K562 (cell line): ENCODE data around the gene HES4. TPM values are rescaled to one million over a fixed set of nuclear protein-coding genes. Genes with fewer than 3 reads are reported as not detected.
A peak's percentile ranks its signal among the peaks of the same experiment; 100 is the strongest.

ENCODE experiments used
- CHCHD3 ChIP-seq: fragments of 250-450 bp; sonication (Bioruptor Pico); IDR thresholded peaks from 2 replicates; pipeline ENCODE4 v2.1.2; 2022; ENCODE audit warnings: mild to moderate bottlenecking
- CHD7 ChIP-seq: fragments of 200-600 bp; sonication (generic); IDR thresholded peaks from one replicate; pipeline ENCODE4 v1.6.1; 2012; ENCODE audit warnings: mild to moderate bottlenecking, low read depth, low read length, inconsistent platforms
- EZH2 ChIP-seq: IDR thresholded peaks from 2 replicates; pipeline ENCODE4 v1.6.1; 2012; ENCODE audit warnings: low read depth, mild to moderate bottlenecking, inconsistent platforms, low read length, borderline replicate concordance
- HNRNPK ChIP-seq: fragments of 200-400 bp; formaldehyde crosslinking; IDR thresholded peaks from one replicate; pipeline ENCODE4 v1.6.1; 2018; ENCODE audit warnings: mild to moderate bottlenecking, low read depth, low read length; ENCODE audit not compliant: poor library complexity, severe bottlenecking
- JUNB ChIP-seq: fragments of 450-650 bp; formaldehyde crosslinking; conservative IDR thresholded peaks from 2 replicates; pipeline ENCODE4 v1.4.0; 2020; ENCODE audit warnings: mild to moderate bottlenecking
- MAZ ChIP-seq, 2 experiments: fragments of 450-650 bp in 1 of 2; sonication (generic) in 1 of 2; formaldehyde crosslinking; IDR thresholded peaks in 1 of 2; conservative IDR thresholded peaks in 1 of 2; 2 replicates each; pipeline versions ENCODE4 v1.4.0 to v1.5.0; 2020; ENCODE audit warnings: mild to moderate bottlenecking in 1 of 2, missing genetic modification reagents in 1 of 2
- MLLT1 ChIP-seq, 2 experiments: fragments of 450-650 bp; IDR thresholded peaks; 2 replicates each; pipeline ENCODE4 v1.6.1; 2016
- SFPQ ChIP-seq: fragments of 200-400 bp; formaldehyde crosslinking; IDR thresholded peaks from 2 replicates; pipeline ENCODE4 v1.6.1; 2017; ENCODE audit warnings: mild to moderate bottlenecking, low read depth, low read length, moderate library complexity
- SMAD3 ChIP-seq: fragments of 450-650 bp; formaldehyde crosslinking; conservative IDR thresholded peaks from 2 replicates; pipeline ENCODE4 v1.4.0; 2020; ENCODE audit warnings: mild to moderate bottlenecking
- SMARCE1 ChIP-seq: fragments of 450-650 bp; IDR thresholded peaks from 2 replicates; pipeline ENCODE4 v1.7.1; 2016; ENCODE audit warnings: mild to moderate bottlenecking
- ZNF589 ChIP-seq: fragments of 200-800 bp; sonication (Bioruptor generic); IDR thresholded peaks from 2 replicates; pipeline ENCODE4 v1.6.1; 2016; ENCODE audit warnings: low read depth, missing genetic modification characterization, missing compliant biosample characterization
- polyA plus RNA-seq, 8 experiments: library from polyadenylated mRNA; depleted of rRNA in 4 of 8; stranded (reverse) in 5 of 8; unstranded in 3 of 8; fragments of >200 nt; fragmentation: Nextera tagmentation in 2 of 8; fragmentation: Illumina TruSeq in 1 of 8; extraction: Ambion mirVana in 2 of 8; extraction: Trizol in 1 of 8; gene quantifications; 2 replicates each; pipeline versions ENCODE4 v1.2.1 to v1.2.3, GENCODE V29; 2011 to 2014; ENCODE audit warnings: inconsistent platforms in 1 of 8, missing spikeins in 1 of 8
- total RNA-seq, 7 experiments: library from RNA; depleted of rRNA in 6 of 7; stranded (reverse); fragments of >200 nt in 6 of 7; fragmentation: Illumina TruSeq in 2 of 7; extraction: Trizol in 2 of 7; gene quantifications; 2 replicates each; pipeline versions ENCODE4 v1.2.1 to v1.2.3, GENCODE V29; 2011 to 2021; ENCODE audit warnings: low replicate concordance in 1 of 7

The HES4 gene
- total and polyA plus RNA-seq, 9 of the 15 experiments (the other 6 are each of a cell fraction or from before 2014, with no cell fraction given), result 0.21 to 43.7 (median 5.3) TPM; not detected in 2

- TF ChIP-seq HNRNPK (peak; percentile 15), SMARCE1 (no peak), MLLT1 (IDR thresholded peaks at IDR 0.05) (no peak), CHD7 (no peak), ZNF589 (CRISPR knock-in tag) (no peak), SFPQ (no peak), EZH2 (no peak), JUNB (CRISPR knock-in tag) (no peak), CHCHD3 (CRISPR knock-in tag) (no peak), MAZ (CRISPR knock-in tag; conservative IDR thresholded peaks at IDR 0.05 in 1 of 2, IDR thresholded peaks at IDR 0.05 in 1 of 2) (peak; percentile 71 to 87), SMAD3 (CRISPR knock-in tag) (no peak)
These were observed 40.8 kb downstream of the HES4 start, which contains the start of gene NOC2L (continued) for GRCh38 chr1:958823-959730.
